Esophagus muscularis mucosa (tissue), 4 donors: ENCODE measurements around the gene ECD. TPM values are rescaled to one million over a fixed set of nuclear protein-coding genes. Genes with fewer than 3 reads are reported as not detected.

Source experiments
- DNase-seq: peaks from one replicate; pipeline ENCODE4 v3.0.0-alpha.2; 2017; ENCODE audit errors: extremely low spot score
- H3K27ac ChIP-seq, 4 donors: fragments of 200-600 bp; sonication (generic); replicated peaks in 1 of 4; 1 replicate in 3 of 4; 2 replicates in 1 of 4; pipeline ENCODE4 v1.5.1; 2016 to 2019; ENCODE audit warnings: mild to moderate bottlenecking in 1 of 4
- H3K27me3 ChIP-seq, 4 donors: fragments of 200-600 bp; sonication (generic); one replicate each; pipeline versions ENCODE4 v1.5.1 to v1.6.0; 2016 to 2019
- H3K36me3 ChIP-seq, 4 donors: fragments of 200-600 bp; sonication (generic); one replicate each; pipeline ENCODE4 v1.5.1; 2016 to 2019
- H3K4me1 ChIP-seq, 4 donors: fragments of 200-600 bp; sonication (generic); one replicate each; pipeline ENCODE4 v1.5.1; 2016 to 2019
- H3K4me3 ChIP-seq, 4 donors: fragments of 200-600 bp; sonication (generic); 1 replicate in 2 of 4; 2 replicates in 2 of 4; pipeline ENCODE4 v1.5.1; 2016 to 2019; ENCODE audit warnings: mild to moderate bottlenecking in 4 of 4, moderate library complexity in 1 of 4
- H3K9me3 ChIP-seq, 4 donors: fragments of 200-600 bp; sonication (generic); 1 replicate in 3 of 4; 2 replicates in 1 of 4; pipeline ENCODE4 v1.5.1; 2016 to 2019
- EP300 ChIP-seq: sonication (generic); formaldehyde crosslinking; IDR thresholded peaks from one replicate; pipeline ENCODE4 v1.6.1; 2017; ENCODE audit warnings: antibody characterized with exemption
- POLR2A ChIP-seq: fragments of 450-650 bp; IDR thresholded peaks from one replicate; pipeline ENCODE4 v1.6.1; 2017; ENCODE audit warnings: antibody characterized with exemption, moderate library complexity, mild to moderate bottlenecking, low read depth
- POLR2AphosphoS5 ChIP-seq, 2 donors: sonication (generic); formaldehyde crosslinking; IDR thresholded peaks; one replicate each; pipeline ENCODE4 v1.6.1; 2017; ENCODE audit warnings: antibody characterized with exemption in 2 of 2
- WGBS: methylation state at CpG from one replicate; pipeline ENCODE4 v1.1.5; 2018; 5-methylcytosine and 5-hydroxymethylcytosine counted together
- intact Hi-C: fragments of 100-400 bp; cut with DNase I; formaldehyde crosslinking; loops from one replicate; pipeline ENCODE4 v1.15.1; 2023
- total RNA-seq, 4 donors: library from RNA; depleted of rRNA; stranded (reverse); fragments of >200 nt; gene quantifications; one replicate each; pipeline versions ENCODE4 v1.1.0 to v1.2.1, GENCODE V29; 2016
- TF ChIP-seq, protein P1 (sequence below), 3 experiments: fragments of 200-600 bp in 2 of 3; fragments of 450-650 bp in 1 of 3; sonication (generic) in 2 of 3; IDR thresholded peaks; one replicate each; pipeline ENCODE4 v1.5.1; 2017 to 2019; ENCODE audit warnings: antibody characterized with exemption in 3 of 3, mild to moderate bottlenecking in 2 of 3, moderate library complexity in 1 of 3

ECD gene
- total RNA-seq, 4 donors from 2014 or later: 22.7 to 30.3 (median 25.5) TPM

DNA sequence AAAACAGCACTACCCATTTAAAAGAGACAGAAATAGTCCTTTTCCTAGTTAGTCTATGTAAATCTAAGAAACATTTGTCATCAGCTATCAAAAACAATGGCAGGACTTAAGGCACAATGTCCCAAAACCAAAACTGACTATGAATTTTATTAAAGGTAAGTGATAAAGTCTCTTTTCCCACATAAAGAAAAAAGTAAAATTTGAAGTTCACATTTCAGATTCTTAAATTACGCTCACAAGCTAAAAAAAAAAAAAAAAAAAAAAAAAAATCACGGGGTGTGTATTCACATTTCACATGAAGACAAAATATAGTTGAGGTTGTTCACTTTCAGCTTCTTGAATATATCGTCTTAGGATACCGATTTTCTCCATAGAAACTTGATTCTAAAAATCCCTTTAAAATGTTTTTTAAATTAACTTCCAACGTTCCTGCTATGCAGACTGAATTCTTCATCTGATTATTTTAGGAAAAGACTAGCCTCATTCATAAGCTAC is 72.8 kb downstream of the ECD start:
- no peaks in the 10 kb centered on the region for H3K27me3 ChIP-seq
- H3K36me3 ChIP-seq: no peaks in the 10 kb centered on the region
- no peak for TF ChIP-seq EP300
- TF ChIP-seq POLR2A: no peak
- no peak for TF ChIP-seq POLR2AphosphoS5 (IDR thresholded peaks at IDR 0.05)
- TF ChIP-seq, protein P1, sequence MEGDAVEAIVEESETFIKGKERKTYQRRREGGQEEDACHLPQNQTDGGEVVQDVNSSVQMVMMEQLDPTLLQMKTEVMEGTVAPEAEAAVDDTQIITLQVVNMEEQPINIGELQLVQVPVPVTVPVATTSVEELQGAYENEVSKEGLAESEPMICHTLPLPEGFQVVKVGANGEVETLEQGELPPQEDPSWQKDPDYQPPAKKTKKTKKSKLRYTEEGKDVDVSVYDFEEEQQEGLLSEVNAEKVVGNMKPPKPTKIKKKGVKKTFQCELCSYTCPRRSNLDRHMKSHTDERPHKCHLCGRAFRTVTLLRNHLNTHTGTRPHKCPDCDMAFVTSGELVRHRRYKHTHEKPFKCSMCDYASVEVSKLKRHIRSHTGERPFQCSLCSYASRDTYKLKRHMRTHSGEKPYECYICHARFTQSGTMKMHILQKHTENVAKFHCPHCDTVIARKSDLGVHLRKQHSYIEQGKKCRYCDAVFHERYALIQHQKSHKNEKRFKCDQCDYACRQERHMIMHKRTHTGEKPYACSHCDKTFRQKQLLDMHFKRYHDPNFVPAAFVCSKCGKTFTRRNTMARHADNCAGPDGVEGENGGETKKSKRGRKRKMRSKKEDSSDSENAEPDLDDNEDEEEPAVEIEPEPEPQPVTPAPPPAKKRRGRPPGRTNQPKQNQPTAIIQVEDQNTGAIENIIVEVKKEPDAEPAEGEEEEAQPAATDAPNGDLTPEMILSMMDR (IDR thresholded peaks at IDR 0.05): no peak
- intact Hi-C loops: no loop called here
- DNase-seq: no peak
- H3K27ac ChIP-seq: peak overlapping the region; percentile 94 to 99 (median 94)
- 5% methylated on average over 5 of the region's 5 CpGs for WGBS
- peaks cover 24 to 35% (median 31%) of the 10 kb centered on the region in 4 donors for H3K4me1 ChIP-seq
- H3K9me3 ChIP-seq: no peaks in the 10 kb centered on the region
- peak overlapping the region; percentile 68 to 96 (median 76) for H3K4me3 ChIP-seq

DNA sequence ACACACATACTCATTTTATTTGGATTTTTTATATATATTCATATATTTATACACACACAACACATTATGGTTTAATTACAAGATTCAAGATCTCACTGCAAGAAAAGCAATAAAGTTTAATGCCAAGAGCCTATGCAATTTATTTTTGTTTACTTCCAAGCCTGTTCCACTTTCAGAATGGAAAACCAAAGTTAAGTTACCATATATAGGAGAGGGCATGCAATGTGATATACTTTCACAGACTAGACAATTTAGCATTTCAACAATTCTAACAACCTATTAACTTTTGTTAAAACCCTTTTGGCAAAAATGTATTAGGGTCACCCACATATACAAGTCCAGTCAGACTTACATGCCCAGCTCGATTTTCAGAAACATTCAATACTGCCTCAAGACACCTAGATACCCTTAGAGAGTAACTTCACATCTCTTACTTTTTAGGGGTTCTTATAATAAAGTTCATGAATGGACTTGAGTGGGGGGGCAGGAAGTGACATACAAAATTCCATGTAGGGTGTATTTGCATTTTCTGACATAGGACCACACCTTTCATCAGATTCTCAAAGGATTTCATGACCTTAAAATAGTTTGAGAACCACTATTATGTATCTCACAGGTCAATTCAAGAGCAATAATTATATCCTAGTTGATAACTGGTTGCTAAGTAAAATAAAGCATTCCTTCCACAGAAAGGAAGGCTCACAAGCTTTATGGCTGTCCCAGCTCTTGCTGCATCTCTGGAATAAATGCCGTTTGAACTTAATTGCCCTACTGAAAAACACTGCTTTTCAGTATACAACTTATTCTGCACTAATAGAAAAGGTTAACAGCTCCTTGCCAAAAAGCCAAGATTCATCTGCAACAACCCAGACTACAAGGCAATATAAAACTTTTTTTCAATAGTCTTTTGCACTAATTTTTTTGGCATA is 73.6 kb downstream of the ECD start:
- no peak for DNase-seq
- 60% methylated on average over 2 of the region's 2 CpGs for WGBS
- H3K27me3 ChIP-seq: no peaks in the 10 kb centered on the region
- H3K4me3 ChIP-seq: peak overlapping the region in 3 of 4 donors; percentile 68 to 96 (median 70)
- H3K4me1 ChIP-seq: peaks cover 24 to 33% (median 31%) of the 10 kb centered on the region in 4 donors
- intact Hi-C loops: no loop called here
- H3K27ac ChIP-seq: peak overlapping the region; percentile 94 to 99 (median 94)
- H3K9me3 ChIP-seq: no peaks in the 10 kb centered on the region
- no peaks in the 10 kb centered on the region for H3K36me3 ChIP-seq
- TF ChIP-seq POLR2AphosphoS5 (IDR thresholded peaks at IDR 0.05) (no peak), POLR2A (no peak), EP300 (no peak)
- TF ChIP-seq, protein P1 (IDR thresholded peaks at IDR 0.05): no peak

DNA sequence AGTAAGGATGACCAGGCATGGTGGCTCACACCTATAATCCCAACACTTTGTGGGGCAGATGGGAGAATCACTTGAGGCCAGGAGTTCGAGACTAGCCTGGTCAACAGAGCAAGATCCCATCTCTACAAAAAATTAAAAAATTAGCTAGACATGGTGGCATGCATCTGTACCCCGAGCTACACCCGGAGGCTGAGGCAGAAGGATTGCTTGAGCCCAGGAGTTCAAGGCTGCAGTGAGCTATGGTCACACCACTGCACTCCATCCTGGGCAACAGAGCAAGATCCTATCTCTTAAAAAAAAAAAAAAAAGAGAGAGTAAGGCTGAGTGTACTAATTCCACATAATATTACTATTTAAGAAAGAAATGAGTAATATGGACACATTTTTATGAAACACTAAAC is 75.0 kb downstream of the ECD start:
- no peaks in the 10 kb centered on the region for H3K36me3 ChIP-seq
- intact Hi-C loops: no loop called here
- H3K27ac ChIP-seq: no peak overlapping the region
- DNase-seq: no peak
- no peaks in the 10 kb centered on the region for H3K27me3 ChIP-seq
- H3K4me3 ChIP-seq: no peak overlapping the region
- no peak for TF ChIP-seq EP300
- TF ChIP-seq POLR2A: no peak
- TF ChIP-seq POLR2AphosphoS5 (IDR thresholded peaks at IDR 0.05): no peak
- TF ChIP-seq, protein P1 (IDR thresholded peaks at IDR 0.05): no peak
- peaks cover 27 to 37% (median 32%) of the 10 kb centered on the region in 4 donors for H3K4me1 ChIP-seq
- no peaks in the 10 kb centered on the region for H3K9me3 ChIP-seq
- 100% methylated on average over 3 of the region's 3 CpGs for WGBS

DNA sequence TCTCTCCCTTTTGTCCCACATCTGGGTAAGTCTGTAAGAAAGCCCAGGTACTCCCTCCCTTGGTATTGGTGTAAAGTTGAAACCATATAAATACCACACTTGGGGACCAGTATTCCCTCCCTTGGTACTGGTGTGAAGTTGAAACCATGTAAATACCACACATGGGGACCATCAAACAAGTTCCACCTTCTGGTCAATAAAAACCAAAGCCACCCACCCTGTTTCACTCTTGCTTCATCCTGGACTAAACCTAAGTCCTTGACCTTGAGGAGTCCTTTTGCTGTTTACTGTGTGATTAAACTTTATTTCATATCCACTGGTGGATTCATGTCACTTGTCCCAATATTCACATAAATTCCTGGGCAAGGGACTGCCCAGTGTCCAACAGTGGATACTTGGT is 79.5 kb downstream of the ECD start:
- Histone ChIP-seq H3K4me3 (no peak overlapping the region), H3K9me3 (no peaks in the 10 kb centered on the region), H3K36me3 (no peaks in the 10 kb centered on the region), H3K27me3 (no peaks in the 10 kb centered on the region), H3K27ac (no peak overlapping the region), H3K4me1 (peaks cover 16 to 25% (median 22%) of the 10 kb centered on the region in 4 donors)
- TF ChIP-seq EP300 (no peak), POLR2AphosphoS5 (IDR thresholded peaks at IDR 0.05) (no peak), POLR2A (no peak)
- TF ChIP-seq, protein P1 (IDR thresholded peaks at IDR 0.05): no peak
- no peak for DNase-seq
- intact Hi-C loops: no loop called here
